Astrocyte of the hippocampus (primary cell): ENCODE results near the gene TSPO.
A peak's percentile ranks its signal among the peaks of the same experiment; 100 is the strongest.
"Not testable (repeated sequence)": the region's sequence is repeated elsewhere in the genome, so short reads cannot be mapped to it uniquely, and the experiment has no call there.

Experiments
- DNase-seq: peaks from one replicate; pipeline ENCODE4 v3.0.0; 2011; ENCODE audit warnings: low read depth, low spot score

TSPO gene

GRCh38 chr22:43151251-43152002 is at the start of gene TSPO:
Gene TSPO (plus strand): TSS chr22:43151559. CDS start chr22:43159239, 7,680 bp downstream.
- DNase-seq: peak; percentile 76

GRCh38 chr22:43104056-43104625 is 47.2 kb upstream of the TSPO start:
- DNase-seq: peak; percentile 40

GRCh38 chr22:43104950-43105349 is 46.4 kb upstream of the TSPO start:
- not testable (repeated sequence) for DNase-seq

- no peak for DNase-seq
Observed at GRCh38 chr22:43106302-43106701, 45.1 kb upstream of the TSPO start.

GRCh38 chr22:43109511-43109910 is 41.8 kb upstream of the TSPO start:
- no peak for DNase-seq

GRCh38 chr22:43109921-43110443 is 41.4 kb upstream of the TSPO start:
- DNase-seq: no peak

- DNase-seq: peak; percentile 45
Observed at GRCh38 chr22:43110444-43110926, 40.9 kb upstream of the TSPO start, which contains the start of gene BIK. Gene BIK (plus strand): TSS chr22:43110750. CDS start chr22:43124023, 13,273 bp downstream.

- peak; percentile 33 for DNase-seq
Observed at GRCh38 chr22:43110927-43111623, 40.3 kb upstream of the TSPO start.

- DNase-seq: no peak
Observed at GRCh38 chr22:43113526-43114251, 37.7 kb upstream of the TSPO start.

GRCh38 chr22:43114958-43115357 is 36.4 kb upstream of the TSPO start:
- no peak for DNase-seq

GRCh38 chr22:43116932-43117331 is 34.4 kb upstream of the TSPO start:
- no peak for DNase-seq

- DNase-seq: no peak
Observed at GRCh38 chr22:43118024-43118849, 33.1 kb upstream of the TSPO start.

- DNase-seq: no peak
Observed at GRCh38 chr22:43118953-43119458, 32.4 kb upstream of the TSPO start.

- peak; percentile 88 for DNase-seq
Observed at GRCh38 chr22:43126501-43127165, 24.7 kb upstream of the TSPO start.

GRCh38 chr22:43127166-43127908 is 24.0 kb upstream of the TSPO start:
- DNase-seq: no peak

GRCh38 chr22:43128116-43128515 is 23.2 kb upstream of the TSPO start:
- DNase-seq: no peak

- DNase-seq: no peak
Observed at GRCh38 chr22:43128928-43129424, 22.4 kb upstream of the TSPO start.

GRCh38 chr22:43129426-43130425 is 21.6 kb upstream of the TSPO start:
- no peak for DNase-seq
